H9 (cell line): ENCODE measurements around the gene ZCCHC7. TPM values are rescaled to one million over a fixed set of nuclear protein-coding genes. Genes with fewer than 3 reads are reported as not detected.
"Not testable (repeated sequence)": the region's sequence is repeated elsewhere in the genome, so short reads cannot be mapped to it uniquely, and the experiment has no call there.

ENCODE experiments used
- DNase-seq: peaks from one replicate; pipeline ENCODE4 v3.0.0-alpha.2; 2017
- H2AFZ ChIP-seq: one replicate; pipeline ENCODE4 v1.6.1; 2013; ENCODE audit warnings: mild to moderate bottlenecking, low read length, control low read depth, moderate library complexity
- H2AK5ac ChIP-seq: 2 replicates; pipeline ENCODE4 v1.6.1; 2013; ENCODE audit warnings: low read length, control low read depth, mixed read lengths; ENCODE audit not compliant: insufficient read length
- H2BK120ac ChIP-seq: one replicate; pipeline ENCODE4 v1.6.1; 2013; ENCODE audit warnings: low read depth, mild to moderate bottlenecking, low read length, control low read depth, inconsistent platforms; ENCODE audit not compliant: poor library complexity, severe bottlenecking
- H2BK12ac ChIP-seq: 2 replicates; pipeline ENCODE4 v1.6.1; 2013; ENCODE audit warnings: low read length, control low read depth, mixed read lengths, low read depth; ENCODE audit not compliant: insufficient read length
- H2BK15ac ChIP-seq: 2 replicates; pipeline ENCODE4 v1.6.1; 2013; ENCODE audit warnings: low read depth, low read length, control low read depth
- H2BK20ac ChIP-seq: one replicate; pipeline ENCODE4 v1.6.1; 2013; ENCODE audit warnings: low read depth, mild to moderate bottlenecking, low read length, control low read depth, inconsistent platforms; ENCODE audit not compliant: poor library complexity, severe bottlenecking
- H2BK5ac ChIP-seq: 2 replicates; pipeline ENCODE4 v1.6.1; 2013; ENCODE audit warnings: low read length, control low read depth, mixed read lengths; ENCODE audit not compliant: insufficient read length
- H3K14ac ChIP-seq: 2 replicates; pipeline ENCODE4 v1.6.1; 2013; ENCODE audit warnings: low read length, control low read depth; ENCODE audit not compliant: insufficient read depth
- H3K18ac ChIP-seq: 2 replicates; pipeline ENCODE4 v1.6.1; 2013; ENCODE audit warnings: low read depth, mild to moderate bottlenecking, mixed read lengths, low read length, control low read depth; ENCODE audit not compliant: insufficient read length
- H3K23ac ChIP-seq: 2 replicates; pipeline ENCODE4 v1.6.1; 2013; ENCODE audit warnings: low read length, control low read depth, mixed read lengths, low read depth; ENCODE audit not compliant: insufficient read length
- H3K23me2 ChIP-seq: 2 replicates; pipeline ENCODE4 v1.6.1; 2013; ENCODE audit warnings: low read depth, mild to moderate bottlenecking, mixed read lengths, low read length, control low read depth; ENCODE audit not compliant: insufficient read length, poor library complexity, severe bottlenecking
- H3K27ac ChIP-seq: 2 replicates; pipeline ENCODE4 v1.5.1; 2013; ENCODE audit warnings: low read length, control low read depth, mixed read lengths, low read depth; ENCODE audit not compliant: insufficient read length
- H3K27me3 ChIP-seq: 2 replicates; pipeline ENCODE4 v1.6.1; 2013; ENCODE audit warnings: low read length, control low read depth, inconsistent platforms; ENCODE audit not compliant: insufficient read depth
- H3K4ac ChIP-seq: 2 replicates; pipeline ENCODE4 v1.6.1; 2013; ENCODE audit warnings: low read depth, mild to moderate bottlenecking, control low read depth, inconsistent platforms, low read length, moderate library complexity
- H3K4me1 ChIP-seq: 2 replicates; pipeline ENCODE4 v1.6.1; 2013; ENCODE audit warnings: low read length, control low read depth, inconsistent platforms; ENCODE audit not compliant: insufficient read depth
- H3K4me2 ChIP-seq: 2 replicates; pipeline ENCODE4 v1.6.1; 2013; ENCODE audit warnings: low read length, control low read depth, mixed read lengths; ENCODE audit not compliant: insufficient read length, insufficient read depth
- H3K56ac ChIP-seq: 2 replicates; pipeline ENCODE4 v1.6.1; 2013; ENCODE audit warnings: low read depth, mild to moderate bottlenecking, mixed read lengths, low read length, control low read depth; ENCODE audit not compliant: insufficient read length
- H3K79me1 ChIP-seq: 2 replicates; pipeline ENCODE4 v1.6.1; 2013; ENCODE audit warnings: low read depth, mild to moderate bottlenecking, moderate library complexity, low read length, control low read depth, inconsistent platforms; ENCODE audit not compliant: insufficient read depth, poor library complexity, severe bottlenecking
- H3K79me2 ChIP-seq: 2 replicates; pipeline ENCODE4 v1.6.1; 2013; ENCODE audit warnings: low read length, control low read depth, inconsistent platforms; ENCODE audit not compliant: insufficient read depth
- H3K9ac ChIP-seq: 2 replicates; pipeline ENCODE4 v1.6.1; 2013; ENCODE audit warnings: low read length, control low read depth, mixed read lengths; ENCODE audit not compliant: insufficient read length; ENCODE audit errors: extremely low read depth
- H3K9me3 ChIP-seq: one replicate; pipeline ENCODE4 v1.6.1; 2013; ENCODE audit warnings: low read depth, low read length, inconsistent platforms; ENCODE audit not compliant: control insufficient read depth
- H3T11ph ChIP-seq: one replicate; pipeline ENCODE4 v1.6.1; 2013; ENCODE audit warnings: mild to moderate bottlenecking, low read length, control low read depth, inconsistent platforms
- H4K20me1 ChIP-seq: one replicate; pipeline ENCODE4 v1.6.1; 2013; ENCODE audit not compliant: control insufficient read depth, insufficient read length, insufficient read depth
- H4K5ac ChIP-seq: 2 replicates; pipeline ENCODE4 v1.6.1; 2013; ENCODE audit warnings: low read depth, mild to moderate bottlenecking, mixed read lengths, low read length, control low read depth; ENCODE audit not compliant: insufficient read length
- H4K8ac ChIP-seq: replicated peaks from 2 replicates; pipeline ENCODE4 v1.6.1; 2013; ENCODE audit warnings: low read length, control low read depth, mixed read lengths, low read depth; ENCODE audit not compliant: insufficient read length
- H4K91ac ChIP-seq: 2 replicates; pipeline ENCODE4 v1.6.1; 2013; ENCODE audit warnings: low read depth, mild to moderate bottlenecking, moderate library complexity, mixed read lengths, low read length, control low read depth; ENCODE audit not compliant: insufficient read length
- H3K27ac Mint-ChIP-seq, 3 experiments: 2 replicates in 2 of 3; 3 replicates in 1 of 3; pipeline ENCODE4 v1.8.0; 2020 to 2021; ENCODE audit warnings: mixed read lengths in 3 of 3, mild to moderate bottlenecking in 1 of 3, moderate library complexity in 1 of 3
- H3K27me3 Mint-ChIP-seq: 2 replicates; pipeline ENCODE4 v1.8.0; 2021; ENCODE audit warnings: low read depth, mild to moderate bottlenecking, moderate library complexity, mixed read lengths
- H3K36me3 Mint-ChIP-seq, 3 experiments: 2 replicates in 2 of 3; 3 replicates in 1 of 3; pipeline ENCODE4 v1.8.0; 2020 to 2021; ENCODE audit warnings: low read depth in 3 of 3, mixed read lengths in 3 of 3; ENCODE audit not compliant: insufficient read depth in 1 of 3
- H3K4me1 Mint-ChIP-seq, 2 experiments: 2 replicates each; pipeline ENCODE4 v1.8.0; 2020; ENCODE audit warnings: mixed read lengths in 2 of 2
- H3K4me3 Mint-ChIP-seq, 2 experiments: 2 replicates in 1 of 2; 3 replicates in 1 of 2; pipeline ENCODE4 v1.8.0; 2020 to 2021; ENCODE audit warnings: mild to moderate bottlenecking in 2 of 2, mixed read lengths in 2 of 2, moderate library complexity in 1 of 2
- H3K9me3 Mint-ChIP-seq, 2 experiments: 2 replicates in 1 of 2; 3 replicates in 1 of 2; pipeline ENCODE4 v1.8.0; 2020; ENCODE audit warnings: mild to moderate bottlenecking in 2 of 2, mixed read lengths in 2 of 2, moderate library complexity in 1 of 2
- WGBS: extraction: QIAGEN DNeasy Blood & Tissue Kit; methylation state at CpG from one replicate; pipeline ENCODE4 v1.1.7; 2013; ENCODE audit warnings: missing lambda C conversion rate, low lambda C conversion rate, mixed read lengths; ENCODE audit not compliant: insufficient read length; ENCODE audit errors: extremely low coverage; 5-methylcytosine and 5-hydroxymethylcytosine counted together
- total RNA-seq: library from RNA; stranded (reverse); gene quantifications from 2 replicates; pipeline ENCODE4 v1.2.1, GENCODE V29; 2021
- TF ChIP-seq, protein P1 (sequence below): fragments of 200-600 bp; sonication (generic); conservative IDR thresholded peaks from 3 replicates; pipeline ENCODE4 v1.8.0; 2021; ENCODE audit warnings: antibody characterized with exemption, mild to moderate bottlenecking

Gene ZCCHC7
- total RNA-seq, 1 experiment from 2014 or later = 20.3 TPM

DNA sequence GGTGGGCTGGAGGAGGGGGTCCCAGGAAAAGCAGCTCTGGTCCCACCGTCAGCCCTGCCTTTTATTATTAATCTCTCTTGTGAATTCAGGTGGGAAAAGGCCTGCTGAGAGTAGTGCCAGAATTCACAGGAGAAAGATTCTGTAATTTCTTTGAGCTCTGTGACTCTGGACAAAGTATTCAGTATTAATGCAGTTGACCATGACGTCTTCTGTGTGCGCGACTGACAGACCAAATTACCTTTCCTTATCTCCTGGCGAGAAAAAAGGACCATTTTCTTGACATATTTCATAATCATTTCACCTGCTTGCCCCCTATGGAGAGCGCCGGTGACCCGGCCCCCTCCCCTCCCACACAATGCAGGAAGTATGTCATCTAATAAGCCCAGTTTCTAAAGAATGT is 275.3 kb downstream of the ZCCHC7 start:
- H3K27ac ChIP-seq = no peak overlapping the region
- no peak for DNase-seq
- H3K4me1 Mint-ChIP-seq = peaks cover 4 to 12% of the 10 kb centered on the region in 2 experiments; a peak in 2 of 4 replicates
- H2AK5ac ChIP-seq = no peak overlapping the region
- no peaks in the 10 kb centered on the region for H3K23me2 ChIP-seq
- no peak overlapping the region for H4K91ac ChIP-seq
- H3K4me3 Mint-ChIP-seq = no peak overlapping the region
- H3K27me3 ChIP-seq = no peaks in the 10 kb centered on the region
- H3K18ac ChIP-seq = no peak overlapping the region
- H3K4ac ChIP-seq = no peak overlapping the region
- H3K27me3 Mint-ChIP-seq = peaks cover 1% of the 10 kb centered on the region
- H3K9me3 ChIP-seq = no peaks in the 10 kb centered on the region
- H2BK120ac ChIP-seq = no peak overlapping the region
- H4K20me1 ChIP-seq = no peaks in the 10 kb centered on the region
- no peak overlapping the region for H3K9ac ChIP-seq
- H3K79me1 ChIP-seq = no peaks in the 10 kb centered on the region
- H3K23ac ChIP-seq = no peak overlapping the region
- no peaks in the 10 kb centered on the region for H3K79me2 ChIP-seq
- no peak overlapping the region for H3K56ac ChIP-seq
- H4K5ac ChIP-seq = no peak overlapping the region
- no peak overlapping the region for H3K4me2 ChIP-seq
- H3K27ac Mint-ChIP-seq = no peak overlapping the region
- no peak overlapping the region for H3T11ph ChIP-seq
- no CpG with 5 or more reads among the region's 8 CpGs for WGBS
- H4K8ac ChIP-seq = no peak overlapping the region
- no peaks in the 10 kb centered on the region for H3K9me3 Mint-ChIP-seq
- no peak overlapping the region for H3K14ac ChIP-seq
- H2BK15ac ChIP-seq = no peak overlapping the region
- no peak overlapping the region for H2AFZ ChIP-seq
- no peaks in the 10 kb centered on the region; a peak in 1 of 7 replicates for H3K36me3 Mint-ChIP-seq
- TF ChIP-seq, protein P1, sequence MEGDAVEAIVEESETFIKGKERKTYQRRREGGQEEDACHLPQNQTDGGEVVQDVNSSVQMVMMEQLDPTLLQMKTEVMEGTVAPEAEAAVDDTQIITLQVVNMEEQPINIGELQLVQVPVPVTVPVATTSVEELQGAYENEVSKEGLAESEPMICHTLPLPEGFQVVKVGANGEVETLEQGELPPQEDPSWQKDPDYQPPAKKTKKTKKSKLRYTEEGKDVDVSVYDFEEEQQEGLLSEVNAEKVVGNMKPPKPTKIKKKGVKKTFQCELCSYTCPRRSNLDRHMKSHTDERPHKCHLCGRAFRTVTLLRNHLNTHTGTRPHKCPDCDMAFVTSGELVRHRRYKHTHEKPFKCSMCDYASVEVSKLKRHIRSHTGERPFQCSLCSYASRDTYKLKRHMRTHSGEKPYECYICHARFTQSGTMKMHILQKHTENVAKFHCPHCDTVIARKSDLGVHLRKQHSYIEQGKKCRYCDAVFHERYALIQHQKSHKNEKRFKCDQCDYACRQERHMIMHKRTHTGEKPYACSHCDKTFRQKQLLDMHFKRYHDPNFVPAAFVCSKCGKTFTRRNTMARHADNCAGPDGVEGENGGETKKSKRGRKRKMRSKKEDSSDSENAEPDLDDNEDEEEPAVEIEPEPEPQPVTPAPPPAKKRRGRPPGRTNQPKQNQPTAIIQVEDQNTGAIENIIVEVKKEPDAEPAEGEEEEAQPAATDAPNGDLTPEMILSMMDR = no peak
- H2BK20ac ChIP-seq = no peak overlapping the region
- no peaks in the 10 kb centered on the region for H3K4me1 ChIP-seq
- H2BK5ac ChIP-seq = no peak overlapping the region
- H2BK12ac ChIP-seq = no peak overlapping the region

DNA sequence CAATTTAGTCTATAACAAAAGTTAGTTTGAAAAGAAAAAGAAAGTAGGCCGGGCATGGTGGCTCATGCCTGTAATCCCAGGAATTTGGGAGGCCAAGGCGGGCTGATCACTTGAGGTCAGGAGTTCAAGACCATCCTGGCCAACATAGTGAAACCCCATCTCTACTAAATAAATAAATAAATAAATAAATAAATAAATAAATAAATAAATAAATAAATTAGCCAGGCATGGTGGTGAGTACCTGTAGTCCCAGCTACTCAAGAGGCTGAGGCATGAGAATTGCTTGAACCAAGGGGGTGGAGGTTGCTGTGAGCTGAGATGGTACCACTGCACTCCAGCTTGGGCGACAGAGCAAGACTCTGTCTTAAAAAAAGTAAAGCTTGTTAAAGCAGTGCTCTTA is 277.6 kb downstream of the ZCCHC7 start:
- H3K79me1 ChIP-seq, H4K20me1 ChIP-seq, H3K27ac ChIP-seq, H2BK15ac ChIP-seq, H3K27ac Mint-ChIP-seq, H3K36me3 Mint-ChIP-seq, H3K14ac ChIP-seq, H2BK120ac ChIP-seq, H3K4ac ChIP-seq, H3K79me2 ChIP-seq, H2AFZ ChIP-seq, H3K4me3 Mint-ChIP-seq, H3K18ac ChIP-seq, H3K9me3 Mint-ChIP-seq, H3K9ac ChIP-seq, H4K5ac ChIP-seq, H3K23me2 ChIP-seq, H4K8ac ChIP-seq, H2BK5ac ChIP-seq, H3K27me3 ChIP-seq, H3K4me2 ChIP-seq, H3T11ph ChIP-seq, H3K4me1 ChIP-seq, H2BK20ac ChIP-seq, H2AK5ac ChIP-seq, H3K27me3 Mint-ChIP-seq, H3K9me3 ChIP-seq, H2BK12ac ChIP-seq, DNase-seq, H3K4me1 Mint-ChIP-seq, H3K23ac ChIP-seq, H3K56ac ChIP-seq, H4K91ac ChIP-seq: not testable (repeated sequence)
- WGBS = no CpG with 5 or more reads among the region's 3 CpGs
